Mononuclear cell (primary cell): ENCODE measurements around the gene PPP1R12B. TPM values are rescaled to one million over a fixed set of nuclear protein-coding genes. Genes with fewer than 3 reads are reported as not detected.
"Not testable (repeated sequence)": the region's sequence is repeated elsewhere in the genome, so short reads cannot be mapped to it uniquely, and the experiment has no call there.

ENCODE experiments used
- H3K27me3 ChIP-seq: 2 replicates; pipeline ENCODE4 v1.6.0; 2011; ENCODE audit warnings: low read length, control low read depth; ENCODE audit not compliant: insufficient read depth
- H3K4me1 ChIP-seq: 2 replicates; pipeline ENCODE4 v1.5.1; 2011; ENCODE audit warnings: mild to moderate bottlenecking, low read length, control low read depth; ENCODE audit not compliant: insufficient read depth
- H3K4me3 ChIP-seq: 2 replicates; pipeline ENCODE4 v1.5.1; 2011; ENCODE audit warnings: mild to moderate bottlenecking, low read length, moderate library complexity
- H3K9me3 ChIP-seq: 2 replicates; pipeline ENCODE4 v1.5.1; 2011; ENCODE audit warnings: low read depth, mild to moderate bottlenecking, control low read depth, low read length
- total RNA-seq: library from RNA; depleted of rRNA; stranded (reverse); fragments of >200 nt; gene quantifications from one replicate; pipeline ENCODE4 v1.2.3, GENCODE V29; 2012

Gene PPP1R12B
- total RNA-seq, 1 donor, result 22.4 TPM

DNA sequence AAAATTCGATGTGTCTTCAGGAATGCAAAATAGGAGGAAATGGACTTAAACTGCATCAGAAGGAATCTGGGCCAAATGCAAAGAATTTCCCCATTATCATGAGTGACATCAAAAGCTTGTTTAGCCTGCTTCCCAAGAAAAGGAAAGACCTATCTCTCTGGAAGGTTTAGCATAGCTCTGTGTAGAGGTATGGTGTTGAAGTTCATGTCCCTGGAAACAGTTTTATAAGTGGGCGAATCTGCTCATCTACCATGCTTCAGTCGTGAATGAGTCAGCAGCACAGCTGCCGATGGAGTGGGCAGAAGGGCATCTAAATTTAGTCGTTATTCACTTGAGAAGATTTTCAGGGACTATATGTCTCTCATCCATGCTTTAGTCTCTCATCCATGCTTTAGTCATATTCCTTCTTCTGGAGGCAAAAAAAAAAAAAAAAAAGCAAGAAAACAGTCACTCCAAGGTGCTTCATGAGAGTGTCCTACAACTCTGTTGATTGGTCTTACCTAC is 62.4 kb downstream of the PPP1R12B start:
- H3K4me3 ChIP-seq, H3K27me3 ChIP-seq, H3K4me1 ChIP-seq, H3K9me3 ChIP-seq: not testable (repeated sequence)

DNA sequence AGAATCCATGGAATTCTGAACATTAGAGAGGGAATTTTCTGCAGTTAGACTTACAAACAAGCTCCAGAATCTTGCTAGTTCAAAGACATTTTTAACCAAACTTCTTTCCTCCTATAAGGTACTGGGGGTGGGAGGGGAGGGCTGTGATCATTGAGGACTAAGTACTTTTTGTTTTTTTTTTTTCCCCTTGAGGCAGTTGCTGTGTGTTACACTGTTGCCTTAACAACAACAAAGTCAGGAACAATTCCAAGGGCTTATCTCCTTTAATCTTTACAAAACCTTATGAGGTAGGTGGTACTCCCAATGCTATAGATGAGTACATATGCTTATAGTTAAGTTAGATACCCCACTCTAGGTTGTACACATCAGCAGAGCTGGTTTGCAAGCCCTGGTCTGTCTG is 62.9 kb downstream of the PPP1R12B start:
- Histone ChIP-seq H3K4me1 (no peaks in the 10 kb centered on the region), H3K27me3 (no peaks in the 10 kb centered on the region), H3K4me3 (no peak overlapping the region), H3K9me3 (no peaks in the 10 kb centered on the region)

DNA sequence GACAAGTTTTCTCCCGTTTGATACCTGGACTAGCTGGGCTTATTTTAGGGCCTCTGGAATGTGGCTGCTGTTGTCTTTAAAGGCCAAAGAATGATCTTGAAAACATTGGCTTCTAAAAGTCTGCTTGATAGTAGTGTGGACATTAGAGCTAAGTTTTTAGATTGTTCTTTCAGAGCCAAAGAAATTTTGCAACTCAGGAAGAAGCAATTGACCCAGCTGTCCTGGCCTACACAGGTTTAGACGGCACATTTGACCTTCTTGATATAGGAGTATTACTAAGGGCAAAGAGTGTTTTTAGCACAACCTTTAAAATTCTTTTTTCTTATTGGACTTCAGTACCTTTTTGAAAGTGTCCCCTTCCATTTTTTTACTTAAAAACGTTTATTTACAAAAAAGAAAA is 63.9 kb downstream of the PPP1R12B start:
- not testable (repeated sequence) for H3K9me3 ChIP-seq, H3K27me3 ChIP-seq, H3K4me3 ChIP-seq, H3K4me1 ChIP-seq

DNA sequence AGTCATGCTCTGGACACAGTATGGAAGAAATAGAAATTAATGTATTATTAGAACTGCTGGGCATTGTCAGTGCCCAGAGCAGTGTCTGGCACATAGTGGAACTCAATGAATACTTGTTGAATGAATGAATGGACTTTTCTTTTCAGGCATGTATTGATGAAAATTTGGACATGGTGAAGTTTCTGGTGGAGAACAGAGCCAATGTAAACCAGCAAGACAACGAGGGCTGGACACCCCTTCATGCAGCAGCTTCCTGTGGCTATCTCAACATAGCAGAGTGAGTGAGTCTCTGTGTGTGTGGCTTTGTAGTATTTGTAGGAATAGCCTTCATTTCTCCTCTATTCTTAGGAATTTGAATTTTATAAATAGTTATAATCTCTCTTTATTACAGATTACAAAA is 68.1 kb downstream of the PPP1R12B start:
- Histone ChIP-seq H3K27me3 (no peaks in the 10 kb centered on the region), H3K4me3 (no peak overlapping the region), H3K9me3 (no peaks in the 10 kb centered on the region), H3K4me1 (no peaks in the 10 kb centered on the region)

DNA sequence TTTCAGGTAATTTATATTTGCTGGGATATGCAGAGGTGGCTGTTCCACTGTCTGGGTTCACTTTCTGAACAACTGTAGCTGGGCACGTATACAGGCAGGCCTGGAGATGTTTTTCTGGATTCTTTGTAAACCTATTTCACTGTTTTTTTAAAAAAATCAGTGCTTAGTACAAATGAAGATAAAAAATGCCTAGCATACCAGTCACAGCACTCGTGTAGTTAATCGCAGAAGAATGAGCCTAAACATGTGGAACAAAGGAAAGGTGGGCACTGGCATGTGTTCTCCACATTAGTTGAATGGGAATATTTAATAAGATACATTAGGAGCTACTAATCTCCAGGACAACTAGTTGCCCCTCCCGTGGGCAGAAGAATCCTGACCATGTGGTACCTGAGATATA is 68.6 kb downstream of the PPP1R12B start:
- H3K4me3 ChIP-seq, H3K27me3 ChIP-seq, H3K9me3 ChIP-seq, H3K4me1 ChIP-seq: not testable (repeated sequence)

DNA sequence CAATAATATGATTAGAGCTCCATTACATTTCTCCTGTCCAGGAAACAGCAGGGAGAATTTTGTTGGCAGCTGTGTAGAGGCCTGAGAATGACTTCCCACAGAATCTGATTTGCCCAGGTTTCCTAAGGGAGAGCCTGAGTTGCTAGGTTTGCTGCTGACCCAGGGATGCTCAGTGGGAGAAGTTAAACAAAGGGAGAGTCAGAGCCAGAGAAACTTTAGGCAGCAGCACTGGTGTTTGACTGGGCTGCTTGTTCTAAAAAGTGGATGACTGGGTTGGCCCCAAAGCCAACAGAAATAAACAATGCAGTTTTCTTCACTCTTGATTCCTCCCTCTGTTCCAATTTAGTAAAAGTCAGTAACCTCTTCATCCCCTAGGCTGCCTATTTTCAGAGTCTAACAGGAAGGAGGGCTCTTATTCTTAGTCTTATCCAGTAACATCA is 69.3 kb downstream of the PPP1R12B start:
- H3K4me1 ChIP-seq, H3K4me3 ChIP-seq, H3K9me3 ChIP-seq, H3K27me3 ChIP-seq: not testable (repeated sequence)

DNA sequence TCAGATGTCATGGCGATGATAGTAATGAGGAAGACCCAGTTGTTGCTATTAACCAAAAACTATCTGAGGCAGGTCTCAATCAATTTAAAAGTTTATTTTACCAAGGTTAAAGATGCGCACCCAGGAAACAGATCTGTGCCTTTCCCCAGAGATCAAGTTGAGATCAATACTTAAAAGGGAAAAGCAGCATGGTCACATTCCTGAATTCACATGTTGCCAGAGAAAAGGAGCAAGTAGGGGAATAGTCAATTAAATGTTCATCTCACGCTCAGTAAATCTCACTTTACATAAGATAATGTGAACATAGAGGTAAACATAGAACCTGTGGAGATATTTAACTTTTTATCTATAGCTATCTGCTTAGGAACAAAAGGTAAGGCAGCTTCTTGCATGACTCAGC is 71.2 kb downstream of the PPP1R12B start:
- H3K4me1 ChIP-seq, H3K27me3 ChIP-seq, H3K9me3 ChIP-seq, H3K4me3 ChIP-seq: not testable (repeated sequence)

DNA sequence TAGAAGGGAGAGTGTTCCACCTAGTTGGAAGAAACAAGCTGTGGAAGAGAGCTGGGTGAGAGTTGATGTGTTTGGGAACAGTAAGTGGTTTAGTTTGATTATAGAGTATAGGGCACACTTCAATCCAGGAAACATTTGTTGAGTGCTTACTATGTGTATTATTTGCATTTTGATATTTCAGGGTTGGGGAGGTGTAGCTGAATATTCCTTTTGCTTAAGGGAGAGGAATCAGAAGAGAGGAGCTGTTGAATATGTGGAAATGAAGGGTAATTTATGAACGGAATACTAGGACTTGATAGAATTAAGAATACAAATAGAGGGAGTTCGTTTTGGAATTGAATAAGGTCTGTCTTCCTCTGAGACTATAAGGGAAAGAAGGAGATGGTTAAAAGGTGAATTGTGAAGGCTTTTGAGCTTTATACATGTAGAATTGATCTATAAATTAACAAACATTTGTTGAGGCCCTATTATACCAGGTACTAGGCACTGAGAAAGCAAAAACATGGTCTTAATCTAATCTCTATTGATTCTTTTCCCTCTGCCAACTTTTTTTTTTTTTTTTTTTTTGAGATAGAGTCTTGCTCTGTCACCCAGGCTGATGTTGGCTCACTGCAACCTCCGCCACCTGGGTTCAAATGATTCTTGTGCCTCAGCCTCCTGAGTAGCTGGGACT is 72.1 kb downstream of the PPP1R12B start:
- H3K9me3 ChIP-seq, H3K4me3 ChIP-seq, H3K27me3 ChIP-seq, H3K4me1 ChIP-seq: not testable (repeated sequence)

DNA sequence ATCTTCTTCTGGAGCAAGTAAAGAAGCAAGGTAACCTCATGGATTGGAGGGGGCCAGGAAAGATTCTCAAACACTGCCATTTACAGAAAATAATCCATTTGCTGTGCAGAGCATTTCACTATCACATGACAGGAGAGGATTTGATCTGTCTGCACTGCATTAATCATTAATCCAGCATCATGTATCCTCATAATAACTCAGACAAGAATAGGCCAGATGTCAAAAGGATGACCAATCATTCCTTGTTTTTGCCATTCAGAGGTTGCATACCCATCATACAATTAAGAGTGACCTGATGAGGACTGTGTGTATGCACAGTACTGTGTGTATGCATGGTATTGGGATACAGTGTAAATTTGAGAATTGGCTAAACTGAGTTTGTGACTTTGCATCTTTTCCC is 74.2 kb downstream of the PPP1R12B start:
- not testable (repeated sequence) for H3K4me1 ChIP-seq, H3K4me3 ChIP-seq, H3K9me3 ChIP-seq, H3K27me3 ChIP-seq

DNA sequence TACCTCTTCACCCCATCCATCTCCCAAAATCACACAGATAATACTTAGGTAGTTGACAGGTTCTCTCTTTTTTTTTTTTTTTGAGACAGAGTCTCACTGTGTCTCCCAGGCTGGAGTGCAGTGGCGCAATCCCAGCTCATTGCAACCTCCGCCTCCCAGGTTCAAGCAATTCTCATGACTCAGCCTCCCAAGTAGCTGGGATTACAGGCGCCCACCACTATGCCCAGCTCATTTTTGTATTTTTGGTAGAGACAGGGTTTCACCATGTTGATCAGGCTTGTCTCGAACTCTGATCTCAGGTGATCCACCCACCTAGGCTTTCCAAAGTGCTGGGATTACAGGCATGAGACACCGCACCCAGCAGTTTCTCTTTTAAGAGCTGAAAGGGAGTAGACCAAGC is 75.8 kb downstream of the PPP1R12B start:
- H3K27me3 ChIP-seq, H3K9me3 ChIP-seq: not testable (repeated sequence)

DNA sequence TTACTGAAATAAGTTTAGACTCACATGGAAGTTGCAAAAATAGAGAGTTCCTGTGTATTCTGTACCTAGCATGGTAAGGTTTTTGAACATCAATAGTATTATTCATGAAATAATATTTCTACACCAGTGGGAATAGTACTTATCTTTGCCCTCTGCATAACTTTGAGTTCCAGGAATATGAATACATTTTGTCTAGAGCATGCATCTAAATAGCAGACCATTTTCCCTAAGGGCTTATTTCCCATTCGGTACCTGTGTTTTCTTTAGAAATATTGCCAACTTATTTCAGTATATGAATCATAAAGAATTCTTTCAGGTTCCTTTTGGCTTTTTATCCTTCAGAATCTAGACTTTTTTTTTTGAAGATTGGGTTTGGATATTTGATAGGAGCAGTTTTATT is 81.6 kb downstream of the PPP1R12B start:
- not testable (repeated sequence) for H3K27me3 ChIP-seq, H3K9me3 ChIP-seq, H3K4me1 ChIP-seq, H3K4me3 ChIP-seq

More for the DNA sequence above, 75.8 kb downstream of the PPP1R12B start:
- H3K4me1 ChIP-seq, H3K4me3 ChIP-seq: not testable (repeated sequence)

DNA sequence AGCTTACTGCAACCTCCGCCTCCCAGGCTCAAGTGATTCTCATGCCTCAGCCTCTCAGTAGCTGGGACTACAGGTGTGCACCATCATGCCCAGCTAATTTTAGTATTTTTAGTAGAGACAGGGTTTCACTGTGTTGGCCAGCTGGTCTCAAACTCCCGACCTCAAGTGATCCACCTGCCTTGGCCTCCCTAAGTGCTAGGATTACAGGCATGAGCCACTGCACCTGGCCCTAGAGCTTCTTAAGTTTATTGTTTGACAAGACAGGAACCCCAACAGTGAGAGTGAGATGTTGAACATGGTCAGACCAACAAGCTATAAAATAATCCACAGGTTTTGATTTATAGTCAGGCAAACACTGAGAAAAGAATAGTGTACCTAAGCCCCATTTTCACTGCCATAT is 83.8 kb downstream of the PPP1R12B start:
- not testable (repeated sequence) for H3K9me3 ChIP-seq, H3K4me3 ChIP-seq, H3K4me1 ChIP-seq, H3K27me3 ChIP-seq

DNA sequence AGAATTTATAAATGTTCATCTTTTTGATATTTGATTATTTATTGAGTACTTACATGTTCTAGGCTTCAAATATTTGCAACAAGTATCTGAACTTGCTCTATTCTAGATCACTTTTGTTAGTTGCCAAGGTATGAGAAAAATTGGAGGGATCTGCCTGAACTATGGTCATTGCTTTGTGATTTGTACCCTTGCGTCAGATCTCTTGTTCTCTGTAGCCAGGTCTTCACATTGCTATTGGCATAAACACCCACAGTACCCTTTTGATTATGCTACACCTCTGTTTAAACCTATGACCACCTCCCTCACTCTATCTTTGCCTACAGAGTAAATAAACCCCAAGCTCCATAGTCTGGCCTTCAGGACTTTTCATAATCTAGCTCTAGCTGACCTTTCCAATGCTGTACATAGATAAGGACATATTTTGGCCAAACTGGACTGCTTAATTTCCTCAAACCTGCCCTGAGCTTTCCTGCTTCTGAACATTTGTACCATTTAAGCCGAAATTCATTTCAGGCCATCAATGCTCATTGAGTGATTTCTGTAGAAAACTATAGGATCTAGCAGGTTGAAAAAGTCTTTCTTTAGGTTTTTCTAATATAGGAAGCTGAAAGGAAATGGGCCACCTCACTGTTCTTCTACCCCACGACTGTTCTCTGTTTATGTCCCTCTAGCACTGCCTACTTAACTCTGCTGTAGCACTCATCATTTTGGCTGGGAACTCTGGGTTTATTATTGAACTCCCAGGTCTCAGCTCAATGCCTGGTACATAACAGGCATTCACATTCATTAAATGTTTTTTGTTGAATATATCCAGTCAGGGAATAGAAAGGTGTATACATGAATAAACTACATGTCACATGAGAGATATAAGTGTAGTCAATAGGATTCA is 84.9 kb downstream of the PPP1R12B start:
- Histone ChIP-seq H3K4me1 (no peaks in the 10 kb centered on the region), H3K9me3 (no peaks in the 10 kb centered on the region), H3K27me3 (no peaks in the 10 kb centered on the region), H3K4me3 (no peak overlapping the region)

DNA sequence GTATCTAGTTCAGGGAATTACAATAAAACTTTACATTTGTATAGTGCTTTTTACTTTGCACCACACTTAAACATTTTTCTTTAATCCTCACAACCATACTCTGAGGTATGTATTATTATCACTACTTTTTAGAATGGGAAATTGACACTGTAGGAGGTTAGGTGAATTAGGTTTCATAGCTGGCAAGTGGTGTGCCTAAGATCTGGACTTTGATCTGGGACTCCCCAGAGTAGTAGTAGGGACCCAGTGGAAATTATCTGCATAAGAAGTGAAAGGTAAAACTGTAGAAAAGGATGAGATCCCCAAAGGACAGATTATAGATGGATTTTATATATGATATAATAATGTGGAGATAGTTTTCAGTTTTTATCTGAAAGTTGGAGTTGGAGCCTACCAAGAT is 85.6 kb downstream of the PPP1R12B start:
- Histone ChIP-seq H3K4me3 (no peak overlapping the region), H3K4me1 (no peaks in the 10 kb centered on the region), H3K27me3 (no peaks in the 10 kb centered on the region), H3K9me3 (no peaks in the 10 kb centered on the region)

DNA sequence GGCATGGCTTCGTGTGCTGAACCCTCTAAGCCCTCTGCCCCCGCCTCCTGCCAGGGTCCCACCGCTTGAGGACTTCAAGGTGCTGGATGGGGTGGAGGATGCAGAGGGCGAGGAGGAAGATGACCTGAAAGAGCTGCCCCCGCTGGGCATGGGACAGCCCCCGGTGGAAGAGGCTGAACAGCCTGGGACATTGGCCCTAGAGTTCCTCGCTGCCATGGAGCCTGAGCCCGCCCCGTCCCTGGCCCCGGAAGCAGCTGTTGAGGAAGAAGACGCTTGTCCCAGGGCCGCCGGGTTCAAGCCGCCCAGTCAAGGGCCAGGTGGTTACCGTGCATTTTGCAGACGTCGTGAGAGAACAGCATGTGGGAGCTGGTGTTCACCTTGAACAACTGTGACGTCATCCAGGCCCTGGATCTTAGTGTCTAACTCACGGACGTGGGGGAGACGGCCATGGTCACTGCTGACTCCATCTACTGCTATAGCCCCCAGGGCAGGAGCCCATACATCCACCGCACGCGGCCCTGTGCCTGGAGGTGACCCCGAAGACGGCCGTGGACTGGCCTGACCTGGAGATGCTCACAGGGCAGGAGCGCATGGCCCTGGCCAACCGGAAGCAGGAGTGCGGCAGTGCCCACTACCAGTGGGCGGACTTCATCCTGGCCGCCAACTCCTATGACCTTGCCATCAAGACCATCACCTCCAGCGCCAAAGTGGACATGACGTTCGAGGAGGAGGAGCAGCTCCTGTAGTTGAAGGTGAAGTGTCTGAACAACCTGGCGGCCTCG is 90.1 kb downstream of the PPP1R12B start:
- Histone ChIP-seq H3K4me1 (peaks cover 7% of the 10 kb centered on the region), H3K4me3 (no peak overlapping the region), H3K9me3 (no peaks in the 10 kb centered on the region), H3K27me3 (no peaks in the 10 kb centered on the region)
